ENCODE results near the gene PCDHGA9.
"Not testable (repeated sequence)": the region's sequence is repeated elsewhere in the genome, so short reads cannot be mapped to it uniquely, and the experiment has no call there.

PCDHGA9 gene

GRCh38 chr5:141384471-141385267 lies 17.9 kb upstream of the PCDHGA9 start:
- DNase-seq = no peak

GRCh38 chr5:141387557-141388311 lies 14.8 kb upstream of the PCDHGA9 start, which contains the start of gene PCDHGB4:
TSS of gene PCDHGB4 (plus strand) at chr5:141387698. CDS start at chr5:141387885, 187 bp downstream.
- not testable (repeated sequence) for DNase-seq

GRCh38 chr5:141388661-141389060 lies 13.9 kb upstream of the PCDHGA9 start:
- no peak for DNase-seq

- no peak for DNase-seq
Measured at GRCh38 chr5:141389153-141390042, 13.2 kb upstream of the PCDHGA9 start.

GRCh38 chr5:141392429-141393198 lies 10.0 kb upstream of the PCDHGA9 start, which contains the start of gene PCDHGA8:
TSS of gene PCDHGA8 (plus strand) at chr5:141392633. CDS start at chr5:141392814, 181 bp downstream.
- DNase-seq = peak in 1 of 2 experiments; percentile 0

- DNase-seq = no peak
Measured at GRCh38 chr5:141393267-141393666, 9.3 kb upstream of the PCDHGA9 start.

- DNase-seq = not testable (repeated sequence)
Measured at GRCh38 chr5:141394401-141395187, 8.0 kb upstream of the PCDHGA9 start.

- DNase-seq = not testable (repeated sequence)
Measured at GRCh38 chr5:141397756-141398551, 4.6 kb upstream of the PCDHGA9 start, which contains the start of gene PCDHGB5. TSS of gene PCDHGB5 (plus strand) at chr5:141397947. CDS start at chr5:141398128, 181 bp downstream.

GRCh38 chr5:141398608-141399007 lies 4.0 kb upstream of the PCDHGA9 start:
- no peak for DNase-seq

GRCh38 chr5:141399555-141400258 lies 2.9 kb upstream of the PCDHGA9 start:
- DNase-seq = no peak

- DNase-seq = no peak
Measured at GRCh38 chr5:141403387-141403786, 809 bp downstream of the PCDHGA9 start.

- peak in 1 of 2 experiments; percentile 23 for DNase-seq
Measured at GRCh38 chr5:141407790-141408505, 5.4 kb downstream of the PCDHGA9 start, which contains the start of gene PCDHGB6. TSS of gene PCDHGB6 (plus strand) at chr5:141408021. CDS start at chr5:141408203, 182 bp downstream.

- no peak for DNase-seq
Measured at GRCh38 chr5:141409598-141410306, 7.2 kb downstream of the PCDHGA9 start.

- DNase-seq = no peak
Measured at GRCh38 chr5:141411575-141411974, 9.0 kb downstream of the PCDHGA9 start.

- peak in 1 of 2 experiments; percentile 83 for DNase-seq
Measured at GRCh38 chr5:141412854-141413539, 10.4 kb downstream of the PCDHGA9 start, which contains the start of gene PCDHGA10. TSS of gene PCDHGA10 (plus strand) at chr5:141412987. CDS start at chr5:141413176, 189 bp downstream.

GRCh38 chr5:141413540-141414069 lies 11.0 kb downstream of the PCDHGA9 start:
- no peak for DNase-seq
